Fibroblast of skin of left biceps (primary cell): ENCODE results near the gene UBE2G1.

Source experiments
- DNase-seq, 2 experiments: peaks; one replicate each; pipeline ENCODE4 v3.0.0-alpha.2; 2013; ENCODE audit warnings: low read depth in 2 of 2

Gene UBE2G1

GRCh38 chr17:4248504-4249277, 117.8 kb downstream of the UBE2G1 start:
- no peak for DNase-seq

- DNase-seq: no peak
Measured at GRCh38 chr17:4247971-4248388, 118.5 kb downstream of the UBE2G1 start.

DNA sequence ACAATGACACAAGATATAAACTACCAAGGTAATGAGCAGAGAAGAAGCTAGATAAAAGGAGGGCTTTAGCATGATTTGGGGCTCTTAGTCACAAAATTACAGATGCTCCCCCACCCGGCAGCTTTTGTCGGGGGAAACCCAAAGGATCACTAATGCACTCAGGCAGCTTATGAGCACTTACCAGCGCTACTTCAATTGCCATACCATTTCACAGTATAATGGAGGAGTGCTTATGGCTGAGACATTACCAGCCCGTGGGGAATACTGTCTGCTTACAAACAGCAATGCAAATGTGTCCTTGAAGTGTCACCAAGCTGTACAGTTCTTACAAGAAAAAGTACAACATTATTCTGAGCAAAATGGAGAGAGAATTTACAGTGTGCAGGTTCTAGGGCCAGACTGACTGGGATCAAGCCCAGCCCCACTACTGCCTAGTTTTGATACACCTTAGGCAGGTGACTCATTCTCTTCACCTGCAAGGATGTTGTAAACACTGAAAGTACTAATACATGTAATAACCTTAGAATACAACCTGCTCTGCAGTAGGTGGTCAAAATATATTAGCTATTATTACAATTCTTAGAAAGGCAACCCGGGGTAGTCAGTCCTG, 119.0 kb downstream of the UBE2G1 start:
- DNase-seq: no peak

- DNase-seq: no peak
Measured at GRCh38 chr17:4246674-4247073, 119.8 kb downstream of the UBE2G1 start.

GRCh38 chr17:4241535-4241934, 124.9 kb downstream of the UBE2G1 start:
- no peak for DNase-seq

DNA sequence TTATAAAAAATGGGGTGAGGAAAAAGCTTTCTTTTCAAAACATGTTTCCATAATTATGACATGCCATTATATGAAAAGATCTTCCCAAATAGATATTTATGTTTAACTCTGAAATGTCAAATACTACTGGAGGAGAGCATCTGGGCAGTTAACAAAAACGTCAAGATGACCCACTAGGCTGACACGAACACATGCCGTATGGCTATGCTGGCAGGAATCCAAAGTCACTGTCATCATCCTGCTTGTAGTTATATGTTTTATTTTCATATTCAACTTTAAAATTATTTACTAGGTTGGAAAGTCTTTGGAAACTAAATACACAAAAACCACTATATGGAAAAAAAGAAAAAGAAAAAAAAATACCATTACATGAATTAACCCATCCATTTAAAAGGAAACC, 130.0 kb downstream of the UBE2G1 start:
- peak in 1 of 2 experiments; percentile 8 for DNase-seq

- DNase-seq: peak; percentile 76 to 79
Measured at GRCh38 chr17:4235372-4236279, 130.8 kb downstream of the UBE2G1 start.

- peak; percentile 15 to 21 for DNase-seq
Measured at GRCh38 chr17:4234401-4234800, 132.1 kb downstream of the UBE2G1 start.

DNA sequence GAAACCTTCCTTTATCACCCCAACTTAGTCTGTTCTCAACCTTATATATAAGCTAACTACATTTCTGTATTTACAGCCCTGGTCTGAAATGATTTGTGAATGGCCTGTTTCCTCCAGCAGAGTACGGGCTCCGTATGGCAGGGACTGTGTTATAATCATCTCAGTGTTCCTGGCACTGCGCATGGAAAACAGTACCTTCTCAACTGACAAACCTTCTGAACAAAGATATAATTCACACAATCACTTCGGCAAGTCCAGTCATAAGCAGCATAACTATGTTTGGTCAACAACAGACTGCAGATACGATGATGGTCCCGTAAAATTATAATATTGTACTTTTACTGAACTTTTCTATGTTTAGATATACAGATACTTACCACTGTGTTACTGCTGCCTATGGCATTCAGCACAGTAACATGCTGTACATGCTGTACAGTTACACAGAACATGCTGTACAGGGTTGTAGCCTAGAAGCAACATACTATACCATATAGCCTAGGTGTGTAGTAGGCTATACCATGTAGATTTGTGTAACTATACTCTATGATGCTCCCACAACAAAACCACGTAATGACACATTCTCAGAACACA, 132.7 kb downstream of the UBE2G1 start:
- DNase-seq: no peak

GRCh38 chr17:4232168-4232813, 134.2 kb downstream of the UBE2G1 start:
- peak; percentile 28 to 42 for DNase-seq

DNA sequence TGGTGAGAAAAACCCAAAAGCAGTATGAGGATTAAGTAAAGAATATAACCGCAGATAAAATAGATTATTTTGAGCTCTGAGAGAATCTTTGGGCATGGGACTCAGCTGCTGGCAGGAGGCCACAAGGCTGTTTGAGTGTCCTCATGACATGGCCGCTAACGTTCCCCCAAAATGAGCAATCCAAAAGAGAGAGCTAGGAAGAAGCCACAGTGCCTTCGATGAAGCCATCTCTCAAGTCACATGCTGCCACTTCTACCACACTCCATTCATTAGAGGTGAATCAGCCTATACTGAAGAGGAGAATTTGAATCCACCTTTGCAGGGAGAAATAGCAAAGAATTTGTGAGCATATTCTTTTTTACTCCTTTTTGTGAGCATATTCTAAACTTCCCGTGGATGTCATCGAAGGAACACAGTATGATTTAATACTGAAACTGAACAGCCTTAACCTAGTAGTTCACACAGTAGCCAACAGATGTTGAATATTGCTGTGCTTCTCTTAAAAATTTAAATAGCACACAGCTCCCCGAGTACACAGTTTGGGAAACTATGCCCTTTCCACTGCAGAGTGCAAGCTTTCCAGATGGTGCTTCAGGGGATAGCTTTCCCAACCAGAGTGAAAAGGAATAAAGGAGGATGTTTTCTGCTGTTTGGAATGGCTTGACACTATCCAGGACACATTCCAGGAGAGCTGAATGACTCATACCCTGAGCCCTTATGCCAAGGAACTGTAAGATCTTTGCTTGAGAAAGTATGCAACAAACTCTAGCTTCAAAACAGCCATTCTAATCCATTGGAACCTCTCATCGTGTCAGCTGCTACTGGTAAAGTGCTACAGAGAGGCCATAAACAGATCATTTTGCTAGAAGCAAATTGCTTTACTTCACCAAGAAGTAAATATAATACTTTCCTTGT, 136.6 kb downstream of the UBE2G1 start:
- DNase-seq: peak; percentile 95

GRCh38 chr17:4221899-4222659, 144.4 kb downstream of the UBE2G1 start:
- DNase-seq: no peak

GRCh38 chr17:4221163-4221562, 145.3 kb downstream of the UBE2G1 start:
- DNase-seq: no peak

- DNase-seq: no peak
Measured at GRCh38 chr17:4220655-4221054, 145.8 kb downstream of the UBE2G1 start.
